Ascending aorta (tissue), 2 donors: ENCODE results near the gene FUZ. TPM values are rescaled to one million over a fixed set of nuclear protein-coding genes. Genes with fewer than 3 reads are reported as not detected.

Source experiments
- DNase-seq, 2 donors: peaks; one replicate each; pipeline ENCODE4 v3.0.0-alpha.2; 2019; ENCODE audit warnings: low spot score in 2 of 2
- H3K27ac ChIP-seq, 2 donors: fragments of 200-600 bp; sonication (generic); one replicate each; pipeline ENCODE4 v1.5.1; 2016 to 2017; ENCODE audit warnings: mild to moderate bottlenecking in 1 of 2
- H3K27me3 ChIP-seq: fragments of 200-600 bp; sonication (generic); one replicate; pipeline ENCODE4 v1.5.1; 2017
- H3K36me3 ChIP-seq, 2 donors: fragments of 200-600 bp; sonication (generic); one replicate each; pipeline ENCODE4 v1.5.1; 2016
- H3K4me1 ChIP-seq, 2 donors: fragments of 200-600 bp; sonication (generic); one replicate each; pipeline ENCODE4 v1.5.1; 2016 to 2017; ENCODE audit warnings: mild to moderate bottlenecking in 1 of 2
- H3K4me3 ChIP-seq, 2 donors: fragments of 200-600 bp; sonication (generic); one replicate each; pipeline ENCODE4 v1.5.1; 2016 to 2017; ENCODE audit warnings: mild to moderate bottlenecking in 1 of 2
- H3K9me3 ChIP-seq, 2 donors: fragments of 200-600 bp; sonication (generic); one replicate each; pipeline ENCODE4 v1.5.1; 2016
- intact Hi-C: fragments of 100-400 bp; cut with DNase I; formaldehyde crosslinking; loops from one replicate; pipeline ENCODE4 v1.15.1; 2023
- total RNA-seq: library from RNA; depleted of rRNA; stranded (reverse); fragments of >200 nt; gene quantifications from one replicate; pipeline ENCODE4 v1.1.0, GENCODE V29; 2016
- TF ChIP-seq, protein P1 (sequence below), 3 experiments: fragments of 200-600 bp in 2 of 3; fragments of 450-650 bp in 1 of 3; sonication (generic) in 2 of 3; IDR thresholded peaks; one replicate each; pipeline ENCODE4 v1.5.1; 2016 to 2019; ENCODE audit warnings: antibody characterized with exemption in 3 of 3, mild to moderate bottlenecking in 1 of 3, moderate library complexity in 1 of 3

Gene FUZ
- total RNA-seq, 1 donor from 2014 or later, result 22.1 TPM

- Histone ChIP-seq H3K4me1 (no peaks in the 10 kb centered on the region), H3K36me3 (peaks cover 19 to 38% of the 10 kb centered on the region in 2 donors), H3K27ac (no peak overlapping the region), H3K9me3 (no peaks in the 10 kb centered on the region), H3K27me3 (no peaks in the 10 kb centered on the region), H3K4me3 (no peak overlapping the region)
- TF ChIP-seq, protein P1, sequence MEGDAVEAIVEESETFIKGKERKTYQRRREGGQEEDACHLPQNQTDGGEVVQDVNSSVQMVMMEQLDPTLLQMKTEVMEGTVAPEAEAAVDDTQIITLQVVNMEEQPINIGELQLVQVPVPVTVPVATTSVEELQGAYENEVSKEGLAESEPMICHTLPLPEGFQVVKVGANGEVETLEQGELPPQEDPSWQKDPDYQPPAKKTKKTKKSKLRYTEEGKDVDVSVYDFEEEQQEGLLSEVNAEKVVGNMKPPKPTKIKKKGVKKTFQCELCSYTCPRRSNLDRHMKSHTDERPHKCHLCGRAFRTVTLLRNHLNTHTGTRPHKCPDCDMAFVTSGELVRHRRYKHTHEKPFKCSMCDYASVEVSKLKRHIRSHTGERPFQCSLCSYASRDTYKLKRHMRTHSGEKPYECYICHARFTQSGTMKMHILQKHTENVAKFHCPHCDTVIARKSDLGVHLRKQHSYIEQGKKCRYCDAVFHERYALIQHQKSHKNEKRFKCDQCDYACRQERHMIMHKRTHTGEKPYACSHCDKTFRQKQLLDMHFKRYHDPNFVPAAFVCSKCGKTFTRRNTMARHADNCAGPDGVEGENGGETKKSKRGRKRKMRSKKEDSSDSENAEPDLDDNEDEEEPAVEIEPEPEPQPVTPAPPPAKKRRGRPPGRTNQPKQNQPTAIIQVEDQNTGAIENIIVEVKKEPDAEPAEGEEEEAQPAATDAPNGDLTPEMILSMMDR (IDR thresholded peaks at IDR 0.05), result no peak
- intact Hi-C loops, result no loop called here
- DNase-seq, result no peak
These were observed 33.1 kb downstream of the FUZ start for GRCh38 chr19:49779731-49780555.

- DNase-seq, result no peak
- intact Hi-C loops, result no loop called here
These were observed 36.7 kb downstream of the FUZ start for GRCh38 chr19:49776371-49776764.

DNA sequence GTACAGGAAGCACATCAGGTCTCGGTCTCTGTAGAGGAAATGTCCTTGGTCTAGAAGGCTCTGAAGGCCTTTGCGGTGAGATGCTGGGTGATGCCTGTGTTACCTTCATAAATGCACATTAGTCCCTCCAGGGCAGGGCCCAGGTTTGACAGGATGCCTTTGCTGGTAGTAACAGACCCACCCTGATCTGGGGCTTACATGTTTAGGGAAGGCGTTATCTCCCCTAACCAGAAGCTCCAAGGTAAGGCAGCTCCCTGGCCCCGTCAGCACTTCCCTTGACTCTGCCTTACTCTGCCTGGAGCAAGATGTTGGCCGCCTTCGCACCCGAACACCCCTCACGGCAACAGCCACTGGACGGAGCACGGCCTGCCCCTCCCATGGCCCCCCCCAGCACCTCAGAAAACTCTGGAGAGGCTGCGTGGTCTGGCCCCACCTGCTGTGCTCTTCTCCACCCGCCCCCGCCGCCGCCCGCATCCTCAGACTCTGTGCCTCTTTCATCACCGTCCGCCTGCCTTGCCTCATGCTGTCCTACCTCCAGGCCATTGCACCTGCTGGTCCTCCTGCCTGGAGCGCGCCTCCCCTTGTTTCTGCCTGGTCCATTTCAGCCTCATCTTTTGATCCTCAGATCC, 37.2 kb downstream of the FUZ start:
- Histone ChIP-seq H3K27me3 (no peaks in the 10 kb centered on the region), H3K9me3 (no peaks in the 10 kb centered on the region), H3K36me3 (peaks cover 0 to 15% of the 10 kb centered on the region in 2 donors), H3K4me3 (no peak overlapping the region), H3K27ac (no peak overlapping the region), H3K4me1 (no peaks in the 10 kb centered on the region)
- DNase-seq, result no peak
- TF ChIP-seq, protein P1 (IDR thresholded peaks at IDR 0.05), result no peak
- intact Hi-C loops, result no loop called here

More at GRCh38 chr19:49776371-49776764, 36.7 kb downstream of the FUZ start:
- Histone ChIP-seq H3K27me3 (no peaks in the 10 kb centered on the region), H3K9me3 (no peaks in the 10 kb centered on the region), H3K4me1 (no peaks in the 10 kb centered on the region), H3K27ac (no peak overlapping the region), H3K36me3 (peaks cover 0 to 15% of the 10 kb centered on the region in 2 donors), H3K4me3 (no peak overlapping the region)
- TF ChIP-seq, protein P1 (IDR thresholded peaks at IDR 0.05), result no peak

GRCh38 chr19:49774969-49775368, 38.1 kb downstream of the FUZ start:
- DNase-seq, result no peak
- Histone ChIP-seq H3K4me1 (no peaks in the 10 kb centered on the region), H3K27ac (no peak overlapping the region), H3K4me3 (no peak overlapping the region), H3K27me3 (no peaks in the 10 kb centered on the region), H3K9me3 (no peaks in the 10 kb centered on the region), H3K36me3 (peaks cover 0 to 11% of the 10 kb centered on the region in 2 donors)
- TF ChIP-seq, protein P1 (IDR thresholded peaks at IDR 0.05), result no peak
- intact Hi-C loops, result no loop called here

DNA sequence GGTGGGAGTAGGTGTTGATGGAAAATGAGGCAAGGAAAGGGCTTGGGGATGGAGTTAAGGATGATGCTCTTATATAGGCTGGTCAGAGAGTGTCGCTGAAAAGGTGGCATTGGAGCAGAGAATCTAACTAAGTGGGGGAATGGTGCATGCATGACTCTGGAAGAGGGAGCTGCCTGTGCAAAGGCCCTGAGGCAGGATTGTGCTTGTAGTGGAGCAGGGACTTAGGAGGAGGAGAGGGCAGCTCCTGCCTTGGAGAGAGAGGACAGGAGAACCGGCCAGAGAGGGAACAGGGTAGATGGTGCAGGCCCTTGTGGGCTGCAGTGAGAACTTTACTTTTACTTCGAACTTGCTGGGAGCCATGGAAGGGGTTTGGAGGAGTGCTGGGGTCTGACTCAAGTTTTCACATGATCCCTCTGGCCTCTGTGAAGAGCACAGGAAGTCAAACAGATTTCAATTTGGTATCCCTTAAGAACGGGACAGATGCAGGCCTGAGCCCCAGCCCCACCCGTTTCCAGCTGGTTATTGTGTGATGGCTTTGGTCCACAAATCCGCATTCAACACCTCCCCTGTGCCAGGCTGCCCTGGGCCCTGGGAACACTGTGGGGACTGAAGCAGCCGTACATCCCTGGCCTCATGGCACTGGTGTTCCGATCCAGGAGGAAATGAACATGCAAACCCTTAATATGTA, 39.3 kb downstream of the FUZ start:
- no peaks in the 10 kb centered on the region for H3K9me3 ChIP-seq
- no peak overlapping the region for H3K27ac ChIP-seq
- intact Hi-C loops, result no loop called here
- no peak for DNase-seq
- peaks cover 0 to under 1% of the 10 kb centered on the region in 2 donors for H3K4me1 ChIP-seq
- no peaks in the 10 kb centered on the region for H3K27me3 ChIP-seq
- H3K36me3 ChIP-seq, result peaks cover 0 to 9% of the 10 kb centered on the region in 2 donors
- H3K4me3 ChIP-seq, result no peak overlapping the region
- TF ChIP-seq, protein P1 (IDR thresholded peaks at IDR 0.05), result no peak
